A673 (cell line): ENCODE data around the gene HDAC4.

Experiments used
- EZH2 ChIP-seq: fragments of 200-600 bp; sonication (generic); IDR thresholded peaks from 2 replicates; pipeline ENCODE4 v1.6.1; 2017; ENCODE audit warnings: borderline replicate concordance, low read depth, mild to moderate bottlenecking, mixed read lengths, antibody characterized with exemption, low read length; ENCODE audit not compliant: poor library complexity, severe bottlenecking
- TF ChIP-seq, protein P1 (sequence below): fragments of 300-800, 200-600 bp; sonication (generic); conservative IDR thresholded peaks from 2 replicates; pipeline ENCODE4 v1.5.1; 2017; ENCODE audit warnings: low read depth, mild to moderate bottlenecking, antibody characterized with exemption, low read length, moderate library complexity, mixed read lengths

DNA sequence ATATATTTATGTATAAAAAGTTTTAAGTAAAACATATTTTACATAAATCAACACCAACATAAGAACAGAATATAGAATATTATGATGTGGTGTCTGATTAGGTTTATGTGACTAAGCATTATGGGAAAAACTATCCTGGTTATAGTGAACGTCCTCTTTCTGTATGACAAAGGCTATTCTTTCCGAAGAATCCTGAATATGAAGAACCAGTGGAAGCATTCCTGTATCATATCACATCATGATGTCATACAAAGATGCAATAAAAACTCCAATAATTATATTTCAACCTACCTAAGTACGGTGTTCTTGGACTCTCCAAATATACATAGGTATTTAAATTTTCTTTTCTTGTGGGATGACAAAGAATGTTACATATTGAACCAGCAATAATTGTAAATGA lies 37.5 kb upstream of the HDAC4 start:
- TF ChIP-seq, protein P1, sequence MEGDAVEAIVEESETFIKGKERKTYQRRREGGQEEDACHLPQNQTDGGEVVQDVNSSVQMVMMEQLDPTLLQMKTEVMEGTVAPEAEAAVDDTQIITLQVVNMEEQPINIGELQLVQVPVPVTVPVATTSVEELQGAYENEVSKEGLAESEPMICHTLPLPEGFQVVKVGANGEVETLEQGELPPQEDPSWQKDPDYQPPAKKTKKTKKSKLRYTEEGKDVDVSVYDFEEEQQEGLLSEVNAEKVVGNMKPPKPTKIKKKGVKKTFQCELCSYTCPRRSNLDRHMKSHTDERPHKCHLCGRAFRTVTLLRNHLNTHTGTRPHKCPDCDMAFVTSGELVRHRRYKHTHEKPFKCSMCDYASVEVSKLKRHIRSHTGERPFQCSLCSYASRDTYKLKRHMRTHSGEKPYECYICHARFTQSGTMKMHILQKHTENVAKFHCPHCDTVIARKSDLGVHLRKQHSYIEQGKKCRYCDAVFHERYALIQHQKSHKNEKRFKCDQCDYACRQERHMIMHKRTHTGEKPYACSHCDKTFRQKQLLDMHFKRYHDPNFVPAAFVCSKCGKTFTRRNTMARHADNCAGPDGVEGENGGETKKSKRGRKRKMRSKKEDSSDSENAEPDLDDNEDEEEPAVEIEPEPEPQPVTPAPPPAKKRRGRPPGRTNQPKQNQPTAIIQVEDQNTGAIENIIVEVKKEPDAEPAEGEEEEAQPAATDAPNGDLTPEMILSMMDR = no peak
- TF ChIP-seq EZH2 = no peak
